ENCODE measurements around the gene GALNT17. TPM values are rescaled to one million over a fixed set of nuclear protein-coding genes. Genes with fewer than 3 reads are reported as not detected.
A peak's percentile ranks its signal among the peaks of the same experiment; 100 is the strongest.

GALNT17 gene
- total RNA-seq, 4 donors from 2014 or later: 51.1 to 95.6 (median 69.8) TPM

DNA sequence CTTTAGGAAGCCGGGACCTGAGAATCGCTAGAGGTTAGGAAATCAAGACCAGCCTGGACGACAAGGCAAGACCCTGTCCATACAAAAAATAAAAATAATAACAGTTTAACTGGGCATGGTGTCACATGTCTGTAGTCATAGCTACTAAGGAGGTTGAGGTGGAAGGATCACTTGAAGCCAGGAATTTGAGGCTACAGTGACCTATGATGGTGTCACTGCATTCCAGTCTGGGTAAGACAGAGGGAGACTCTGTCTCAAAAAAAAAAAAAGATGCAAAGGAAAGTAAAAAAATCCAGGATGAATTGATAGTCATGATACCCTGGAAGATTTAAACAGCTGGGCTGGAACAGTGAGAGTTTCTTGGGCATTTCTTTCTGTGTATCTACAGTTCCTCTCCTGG is 463.2 kb downstream of the GALNT17 start:
- no peak for DNase-seq (ENCODE audit: extremely low spot score)
- intact Hi-C loops (cut with DNase I): no loop called here
- 93% methylated on average over 3 of the region's 3 CpGs for WGBS
- H3K9me3 ChIP-seq: no peaks in the 10 kb centered on the region
- H3K4me1 ChIP-seq: no peaks in the 10 kb centered on the region
- peaks cover 0 to 8% (median 0%) of the 10 kb centered on the region in 4 donors for H3K36me3 ChIP-seq
- H3K4me3 ChIP-seq: no peak overlapping the region
- H3K27ac ChIP-seq (replicated peaks in 1 of 4): no peak overlapping the region
- TF ChIP-seq POLR2A (IDR thresholded peaks at IDR 0.05; ENCODE audit: low read depth) (no peak), EP300 (IDR thresholded peaks at IDR 0.05) (no peak), POLR2AphosphoS5 (IDR thresholded peaks at IDR 0.05) (no peak)
- TF ChIP-seq, protein P1, sequence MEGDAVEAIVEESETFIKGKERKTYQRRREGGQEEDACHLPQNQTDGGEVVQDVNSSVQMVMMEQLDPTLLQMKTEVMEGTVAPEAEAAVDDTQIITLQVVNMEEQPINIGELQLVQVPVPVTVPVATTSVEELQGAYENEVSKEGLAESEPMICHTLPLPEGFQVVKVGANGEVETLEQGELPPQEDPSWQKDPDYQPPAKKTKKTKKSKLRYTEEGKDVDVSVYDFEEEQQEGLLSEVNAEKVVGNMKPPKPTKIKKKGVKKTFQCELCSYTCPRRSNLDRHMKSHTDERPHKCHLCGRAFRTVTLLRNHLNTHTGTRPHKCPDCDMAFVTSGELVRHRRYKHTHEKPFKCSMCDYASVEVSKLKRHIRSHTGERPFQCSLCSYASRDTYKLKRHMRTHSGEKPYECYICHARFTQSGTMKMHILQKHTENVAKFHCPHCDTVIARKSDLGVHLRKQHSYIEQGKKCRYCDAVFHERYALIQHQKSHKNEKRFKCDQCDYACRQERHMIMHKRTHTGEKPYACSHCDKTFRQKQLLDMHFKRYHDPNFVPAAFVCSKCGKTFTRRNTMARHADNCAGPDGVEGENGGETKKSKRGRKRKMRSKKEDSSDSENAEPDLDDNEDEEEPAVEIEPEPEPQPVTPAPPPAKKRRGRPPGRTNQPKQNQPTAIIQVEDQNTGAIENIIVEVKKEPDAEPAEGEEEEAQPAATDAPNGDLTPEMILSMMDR (IDR thresholded peaks at IDR 0.05): no peak
- H3K27me3 ChIP-seq: no peaks in the 10 kb centered on the region

DNA sequence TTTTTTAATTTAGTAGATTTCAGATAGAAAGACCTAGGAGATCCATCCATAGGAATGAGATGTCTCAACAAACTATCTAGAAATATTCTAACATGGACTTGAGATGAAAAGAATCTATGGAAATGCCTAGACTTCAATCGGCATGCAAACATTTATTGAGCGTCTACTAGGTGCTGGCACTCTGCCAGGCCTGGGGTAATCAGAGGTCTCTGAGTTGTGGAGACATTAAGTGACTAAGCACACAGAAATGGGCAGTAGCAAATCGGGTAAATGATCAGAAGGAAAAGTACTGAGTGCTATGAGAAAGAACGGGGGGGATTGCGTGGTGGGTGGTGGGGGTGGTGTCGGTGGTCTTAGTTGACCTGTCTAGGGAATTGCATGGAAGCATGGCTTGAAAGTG is 466.6 kb downstream of the GALNT17 start:
- WGBS: 87% methylated on average over 6 of the region's 6 CpGs
- H3K36me3 ChIP-seq: no peaks in the 10 kb centered on the region
- no peak for TF ChIP-seq EP300 (IDR thresholded peaks at IDR 0.05)
- no peak overlapping the region for H3K4me3 ChIP-seq
- no peak for DNase-seq (ENCODE audit: extremely low spot score)
- intact Hi-C loops (cut with DNase I): no loop called here
- H3K27me3 ChIP-seq: no peaks in the 10 kb centered on the region
- H3K4me1 ChIP-seq: peaks cover 0 to 6% (median 0%) of the 10 kb centered on the region in 4 donors
- no peak overlapping the region for H3K27ac ChIP-seq (replicated peaks in 1 of 4)
- H3K9me3 ChIP-seq: no peaks in the 10 kb centered on the region

DNA sequence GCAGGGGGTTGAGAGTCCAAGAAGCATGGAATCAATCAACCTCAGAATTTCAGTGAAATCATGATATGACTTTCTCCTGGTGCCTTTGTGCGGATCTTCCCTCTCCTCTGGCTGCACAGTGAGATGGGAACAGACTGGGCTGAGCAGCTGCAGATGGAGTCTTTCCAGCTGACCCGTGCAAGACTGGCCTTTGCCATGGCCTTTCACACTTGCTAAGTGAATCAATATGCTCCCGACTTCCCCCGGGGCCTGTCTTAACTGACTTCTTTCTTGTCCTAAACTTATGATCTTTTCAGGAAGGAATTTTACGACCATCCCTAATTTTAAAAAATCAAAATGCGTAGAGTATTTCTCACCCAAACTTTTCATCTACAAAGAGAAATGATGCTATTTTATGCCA is 469.9 kb downstream of the GALNT17 start:
- TF ChIP-seq POLR2A (IDR thresholded peaks at IDR 0.05; ENCODE audit: low read depth) (no peak), POLR2AphosphoS5 (IDR thresholded peaks at IDR 0.05) (no peak), EP300 (IDR thresholded peaks at IDR 0.05) (no peak)
- TF ChIP-seq, protein P1 (IDR thresholded peaks at IDR 0.05): no peak
- 53% methylated on average over 6 of the region's 6 CpGs for WGBS
- no peak for DNase-seq (ENCODE audit: extremely low spot score)

GRCh38 chr7:71604818-71605414 is 473.0 kb downstream of the GALNT17 start:
- no peak overlapping the region for H3K27ac ChIP-seq (replicated peaks in 1 of 4)
- intact Hi-C loops (cut with DNase I): no loop called here

More for the DNA sequence above, 469.9 kb downstream of the GALNT17 start:
- Histone ChIP-seq H3K27me3 (no peaks in the 10 kb centered on the region), H3K9me3 (no peaks in the 10 kb centered on the region), H3K36me3 (no peaks in the 10 kb centered on the region), H3K4me1 (peaks cover 0 to 6% (median 0%) of the 10 kb centered on the region in 4 donors), H3K4me3 (no peak overlapping the region), H3K27ac (replicated peaks in 1 of 4) (no peak overlapping the region)
- intact Hi-C loops (cut with DNase I): no loop called here

DNA sequence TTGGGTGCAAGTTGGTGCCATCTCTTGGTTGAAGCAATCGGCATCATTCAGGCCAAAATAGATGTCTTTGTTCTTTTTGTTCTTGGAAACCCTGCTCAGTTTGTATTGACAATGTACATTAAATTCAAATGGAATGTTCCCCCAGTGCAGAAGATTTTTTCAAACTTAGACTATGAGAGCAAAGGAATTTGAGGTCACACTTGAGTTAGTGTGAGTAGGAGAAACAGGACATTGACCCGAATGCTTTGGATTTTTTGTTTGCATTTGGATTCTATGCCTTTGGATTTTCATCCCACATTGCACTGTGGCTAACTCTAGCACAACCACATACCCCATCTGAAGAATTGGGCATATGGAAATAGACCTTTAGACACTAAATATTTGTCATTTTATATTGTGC is 480.0 kb downstream of the GALNT17 start:
- H3K4me1 ChIP-seq: peaks cover 27 to 56% (median 51%) of the 10 kb centered on the region in 4 donors
- H3K36me3 ChIP-seq: no peaks in the 10 kb centered on the region
- WGBS: 63% methylated on average over 2 of the region's 2 CpGs
- DNase-seq (ENCODE audit: extremely low spot score): no peak
- H3K27me3 ChIP-seq: no peaks in the 10 kb centered on the region
- peak overlapping the region; percentile 58 to 75 (median 66) for H3K27ac ChIP-seq (replicated peaks in 1 of 4)
- peak overlapping the region in 1 of 4 donors; percentile 24 for H3K4me3 ChIP-seq
- H3K9me3 ChIP-seq: peaks cover 0 to 10% (median 7%) of the 10 kb centered on the region in 4 donors
- no peak for TF ChIP-seq POLR2A (IDR thresholded peaks at IDR 0.05; ENCODE audit: low read depth)
- TF ChIP-seq EP300 (IDR thresholded peaks at IDR 0.05): no peak
- intact Hi-C loops (cut with DNase I): no loop called here

More at GRCh38 chr7:71604818-71605414, 473.0 kb downstream of the GALNT17 start:
- peaks cover 0 to 10% (median 7%) of the 10 kb centered on the region in 4 donors for H3K9me3 ChIP-seq
- H3K4me1 ChIP-seq: peaks cover 0 to 6% (median 0%) of the 10 kb centered on the region in 4 donors
- no peaks in the 10 kb centered on the region for H3K36me3 ChIP-seq
- WGBS: 84% methylated on average over 9 of the region's 9 CpGs
- TF ChIP-seq POLR2A (IDR thresholded peaks at IDR 0.05; ENCODE audit: low read depth) (no peak), EP300 (IDR thresholded peaks at IDR 0.05) (no peak), POLR2AphosphoS5 (IDR thresholded peaks at IDR 0.05) (no peak)
- TF ChIP-seq, protein P1 (IDR thresholded peaks at IDR 0.05): no peak
- H3K27me3 ChIP-seq: no peaks in the 10 kb centered on the region
- DNase-seq (ENCODE audit: extremely low spot score): no peak
- no peak overlapping the region for H3K4me3 ChIP-seq

Measured in esophagus muscularis mucosa (tissue), 4 donors.